Smooth muscle cell (in vitro differentiated cells): ENCODE measurements around the gene ARX. TPM values are rescaled to one million over a fixed set of nuclear protein-coding genes. Genes with fewer than 3 reads are reported as not detected.
A peak's percentile ranks its signal among the peaks of the same experiment; 100 is the strongest.

Experiments used
- DNase-seq: peaks from one replicate; lab custom pipeline; 2025; ENCODE audit not compliant: unreplicated experiment; lab: John Stamatoyannopoulos, UW
- H2AFZ ChIP-seq: fragments of 200-600 bp; sonication (generic); 2 replicates; pipeline ENCODE4 v1.6.0; 2016; ENCODE audit warnings: antibody characterized with exemption, low read depth, mild to moderate bottlenecking
- H3F3A ChIP-seq: fragments of 200-600 bp; sonication (generic); 2 replicates; pipeline ENCODE4 v1.6.0; 2017; ENCODE audit warnings: antibody characterized with exemption, low read depth
- H3K27ac ChIP-seq: fragments of 200-600 bp; sonication (generic); 2 replicates; pipeline ENCODE4 v1.5.1; 2016; ENCODE audit warnings: low read depth, mild to moderate bottlenecking
- H3K27me3 ChIP-seq: fragments of 200-600 bp; sonication (generic); 2 replicates; pipeline ENCODE4 v1.6.1; 2016; ENCODE audit warnings: low read depth, mild to moderate bottlenecking
- H3K36me3 ChIP-seq: fragments of 200-600 bp; sonication (generic); 2 replicates; pipeline ENCODE4 v1.5.1; 2016; ENCODE audit warnings: low read depth
- H3K4me1 ChIP-seq: fragments of 200-600 bp; sonication (generic); 2 replicates; pipeline ENCODE4 v1.5.1; 2016; ENCODE audit warnings: low read depth
- H3K4me2 ChIP-seq: fragments of 200-600 bp; sonication (generic); 2 replicates; pipeline ENCODE4 v1.6.0; 2016; ENCODE audit warnings: mild to moderate bottlenecking
- H3K4me3 ChIP-seq: fragments of 200-600 bp; sonication (generic); 2 replicates; pipeline ENCODE4 v1.5.1; 2016; ENCODE audit warnings: mild to moderate bottlenecking
- H3K79me2 ChIP-seq: fragments of 200-600 bp; sonication (generic); 2 replicates; pipeline ENCODE4 v1.6.0; 2016; ENCODE audit warnings: low read depth, mild to moderate bottlenecking
- H3K9ac ChIP-seq: fragments of 200-600 bp; sonication (generic); 2 replicates; pipeline ENCODE4 v1.6.0; 2016; ENCODE audit warnings: low read depth
- H3K9me3 ChIP-seq: fragments of 200-600 bp; sonication (generic); replicated peaks from 2 replicates; pipeline ENCODE4 v1.5.1; 2016; ENCODE audit warnings: low read depth
- H4K20me1 ChIP-seq: fragments of 200-600 bp; sonication (generic); 2 replicates; pipeline ENCODE4 v1.6.0; 2016; ENCODE audit warnings: low read depth
- CTCF ChIP-seq: fragments of 200-600 bp; sonication (generic); IDR thresholded peaks from 2 replicates; pipeline ENCODE4 v1.5.1; 2017; ENCODE audit warnings: borderline replicate concordance, mild to moderate bottlenecking, antibody characterized with exemption; ENCODE audit not compliant: insufficient read depth, poor library complexity, severe bottlenecking
- WGBS: methylation state at CpG from one replicate; pipeline ENCODE4 v1.1.7; 2016; ENCODE audit warnings: low lambda C conversion rate; 5-methylcytosine and 5-hydroxymethylcytosine counted together
- polyA plus RNA-seq: library from polyadenylated mRNA; unstranded; fragments of >200 nt; fragmentation: Nextera tagmentation; extraction: Ambion mirVana; gene quantifications from 2 replicates; pipeline ENCODE4 v1.2.1, GENCODE V29; 2016
- total RNA-seq: library from RNA; depleted of rRNA; stranded (reverse); fragments of >200 nt; gene quantifications from 2 replicates; pipeline ENCODE4 v1.2.3, GENCODE V29; 2014

ARX gene
- total and polyA plus RNA-seq, 2 experiments from 2014 or later = not detected

- Histone ChIP-seq H3K4me2 (no peak overlapping the region), H3K79me2 (no peaks in the 10 kb centered on the region), H3K9me3 (no peaks in the 10 kb centered on the region), H2AFZ (no peak overlapping the region), H3K4me3 (no peak overlapping the region), H3K27me3 (peaks cover 97% of the 10 kb centered on the region), H3K36me3 (no peaks in the 10 kb centered on the region), H3F3A (no peaks in the 10 kb centered on the region), H3K4me1 (peaks cover 28% of the 10 kb centered on the region), H3K9ac (no peak overlapping the region), H3K27ac (no peak overlapping the region), H4K20me1 (peaks cover 5% of the 10 kb centered on the region)
- WGBS = 6% methylated on average over 33 of the region's 33 CpGs
- TF ChIP-seq CTCF = no peak
- DNase-seq = no peak
Observed at GRCh38 chrX:25010784-25011588, 4.8 kb downstream of the ARX start.

GRCh38 chrX:25009407-25009806 lies 6.4 kb downstream of the ARX start:
- H4K20me1 ChIP-seq = peaks cover 5% of the 10 kb centered on the region
- DNase-seq = no peak
- H3K9me3 ChIP-seq = no peaks in the 10 kb centered on the region
- no peak overlapping the region for H3K4me3 ChIP-seq
- no peak overlapping the region for H3K27ac ChIP-seq
- peaks cover 39% of the 10 kb centered on the region for H3K4me1 ChIP-seq
- no peaks in the 10 kb centered on the region for H3F3A ChIP-seq
- no peak overlapping the region for H2AFZ ChIP-seq
- no peaks in the 10 kb centered on the region for H3K36me3 ChIP-seq
- no peak overlapping the region for H3K4me2 ChIP-seq
- TF ChIP-seq CTCF = no peak
- WGBS = 5% methylated on average over 7 of the region's 7 CpGs
- no peaks in the 10 kb centered on the region for H3K79me2 ChIP-seq
- no peak overlapping the region for H3K9ac ChIP-seq
- H3K27me3 ChIP-seq = peaks cover 97% of the 10 kb centered on the region

GRCh38 chrX:25007059-25008053 lies 8.4 kb downstream of the ARX start:
- H3K36me3 ChIP-seq = no peaks in the 10 kb centered on the region
- 4% methylated on average over 43 of the region's 64 CpGs for WGBS
- no peaks in the 10 kb centered on the region for H3K79me2 ChIP-seq
- no peak overlapping the region for H3K4me3 ChIP-seq
- H3F3A ChIP-seq = no peaks in the 10 kb centered on the region
- DNase-seq = no peak
- H3K27ac ChIP-seq = no peak overlapping the region
- H3K9ac ChIP-seq = no peak overlapping the region
- no peaks in the 10 kb centered on the region for H3K9me3 ChIP-seq
- no peak for TF ChIP-seq CTCF
- H3K27me3 ChIP-seq = peaks cover 100% of the 10 kb centered on the region
- peaks cover 51% of the 10 kb centered on the region for H3K4me1 ChIP-seq
- H4K20me1 ChIP-seq = peaks cover 5% of the 10 kb centered on the region
- peak overlapping the region; percentile 61 for H3K4me2 ChIP-seq
- no peak overlapping the region for H2AFZ ChIP-seq
